Trophoblast cell (in vitro differentiated cells and primary cell): Measurements from ENCODE around the gene TSC1.

Experiments used
- DNase-seq, 2 donors: peaks; one replicate each; pipeline ENCODE4 v3.0.0-alpha.2; 2016
- H2AFZ ChIP-seq: 2 replicates; pipeline ENCODE4 v1.6.1; 2013; ENCODE audit warnings: low read length, moderate library complexity, mild to moderate bottlenecking; ENCODE audit not compliant: insufficient read depth, poor library complexity
- H2AK5ac ChIP-seq: 2 replicates; pipeline ENCODE4 v1.6.1; 2013; ENCODE audit warnings: mild to moderate bottlenecking, low read length
- H2BK120ac ChIP-seq: 2 replicates; pipeline ENCODE4 v1.6.1; 2013; ENCODE audit warnings: low read length, mild to moderate bottlenecking, moderate library complexity; ENCODE audit not compliant: insufficient read depth, poor library complexity
- H2BK12ac ChIP-seq: 2 replicates; pipeline ENCODE4 v1.6.1; 2013; ENCODE audit warnings: mild to moderate bottlenecking, low read length, moderate library complexity
- H2BK5ac ChIP-seq: 2 replicates; pipeline ENCODE4 v1.6.1; 2013; ENCODE audit warnings: low read length, low read depth, moderate library complexity, mild to moderate bottlenecking; ENCODE audit not compliant: poor library complexity
- H3K14ac ChIP-seq: 2 replicates; pipeline ENCODE4 v1.6.1; 2013; ENCODE audit warnings: mild to moderate bottlenecking, low read length
- H3K18ac ChIP-seq: 2 replicates; pipeline ENCODE4 v1.6.1; 2013; ENCODE audit warnings: mild to moderate bottlenecking, low read length
- H3K23ac ChIP-seq: 2 replicates; pipeline ENCODE4 v1.6.1; 2013; ENCODE audit warnings: low read length
- H3K27ac ChIP-seq: 2 replicates; pipeline ENCODE4 v1.5.1; 2013; ENCODE audit warnings: low read depth, mild to moderate bottlenecking, inconsistent platforms, low read length, moderate library complexity
- H3K27me3 ChIP-seq: 2 replicates; pipeline ENCODE4 v1.6.1; 2013; ENCODE audit warnings: inconsistent platforms, mild to moderate bottlenecking, low read length, moderate library complexity; ENCODE audit not compliant: insufficient read depth
- H3K36me3 ChIP-seq, 2 experiments: 1 replicate in 1 of 2; 2 replicates in 1 of 2; pipeline ENCODE4 v1.6.1; 2013; ENCODE audit warnings: low read length in 2 of 2, mild to moderate bottlenecking in 2 of 2, moderate library complexity in 1 of 2; ENCODE audit not compliant: insufficient read depth in 2 of 2, control insufficient read depth in 1 of 2
- H3K4ac ChIP-seq: 2 replicates; pipeline ENCODE4 v1.6.1; 2013; ENCODE audit warnings: low read depth, mild to moderate bottlenecking, low read length, moderate library complexity
- H3K4me1 ChIP-seq, 2 experiments: 1 replicate in 1 of 2; 2 replicates in 1 of 2; pipeline ENCODE4 v1.6.1; 2013; ENCODE audit warnings: low read length in 2 of 2, mild to moderate bottlenecking in 2 of 2, moderate library complexity in 1 of 2; ENCODE audit not compliant: insufficient read depth in 2 of 2, control insufficient read depth in 1 of 2
- H3K4me2 ChIP-seq: 2 replicates; pipeline ENCODE4 v1.6.1; 2013; ENCODE audit warnings: inconsistent platforms, mild to moderate bottlenecking, low read length, moderate library complexity
- H3K4me3 ChIP-seq: 2 replicates; pipeline ENCODE4 v1.5.1; 2013; ENCODE audit warnings: mild to moderate bottlenecking, low read depth, low read length, inconsistent platforms
- H3K79me1 ChIP-seq: one replicate; pipeline ENCODE4 v1.6.1; 2013; ENCODE audit warnings: low read length
- H3K79me2 ChIP-seq: 2 replicates; pipeline ENCODE4 v1.6.1; 2013; ENCODE audit warnings: low read length, mild to moderate bottlenecking; ENCODE audit not compliant: control insufficient read depth, insufficient read depth, poor library complexity
- H3K9ac ChIP-seq: 2 replicates; pipeline ENCODE4 v1.6.1; 2013; ENCODE audit warnings: mild to moderate bottlenecking, low read length
- H3K9me3 ChIP-seq: 2 replicates; pipeline ENCODE4 v1.6.1; 2013; ENCODE audit warnings: low read depth, mild to moderate bottlenecking, control low read depth, inconsistent platforms, low read length; ENCODE audit not compliant: insufficient read depth
- H4K12ac ChIP-seq: 2 replicates; pipeline ENCODE4 v1.6.1; 2013; ENCODE audit warnings: low read depth, mild to moderate bottlenecking, low read length, moderate library complexity
- H4K8ac ChIP-seq: 2 replicates; pipeline ENCODE4 v1.6.1; 2013; ENCODE audit warnings: low read depth, mild to moderate bottlenecking, low read length, moderate library complexity
- H4K91ac ChIP-seq: one replicate; pipeline ENCODE4 v1.6.1; 2013; ENCODE audit warnings: low read depth, mild to moderate bottlenecking, low read length, moderate library complexity
- WGBS: extraction: QIAGEN DNeasy Blood & Tissue Kit; methylation state at CpG from one replicate; pipeline ENCODE4 v1.1.7; 2013; ENCODE audit warnings: missing lambda C conversion rate; ENCODE audit not compliant: insufficient read length, insufficient coverage; ENCODE audit errors: extremely low coverage; 5-methylcytosine and 5-hydroxymethylcytosine counted together

TSC1 gene

GRCh38 chr9:132909311-132909710, 35.1 kb downstream of the TSC1 start:
- no peak overlapping the region for H2BK5ac ChIP-seq
- no peak overlapping the region for H3K27ac ChIP-seq
- no peaks in the 10 kb centered on the region for H3K9me3 ChIP-seq
- peak in 1 of 2 donors; percentile 9 for DNase-seq
- H3K4me2 ChIP-seq: no peak overlapping the region
- H3K23ac ChIP-seq: no peak overlapping the region
- H3K79me2 ChIP-seq: no peaks in the 10 kb centered on the region
- no peak overlapping the region for H4K91ac ChIP-seq
- WGBS: no CpG with 5 or more reads among the region's 2 CpGs
- H3K14ac ChIP-seq: no peak overlapping the region
- no peak overlapping the region for H3K18ac ChIP-seq
- H2AK5ac ChIP-seq: no peak overlapping the region
- H2BK120ac ChIP-seq: no peak overlapping the region
- no peaks in the 10 kb centered on the region for H3K4me1 ChIP-seq
- no peak overlapping the region for H2BK12ac ChIP-seq
- no peaks in the 10 kb centered on the region for H3K79me1 ChIP-seq
- no peaks in the 10 kb centered on the region for H3K27me3 ChIP-seq
- H3K36me3 ChIP-seq: peaks cover 21 to 36% of the 10 kb centered on the region in 2 experiments
- no peak overlapping the region for H3K9ac ChIP-seq
- H3K4me3 ChIP-seq: no peak overlapping the region
- H3K4ac ChIP-seq: no peak overlapping the region
- H2AFZ ChIP-seq: no peak overlapping the region
- no peak overlapping the region for H4K12ac ChIP-seq
- H4K8ac ChIP-seq: no peak overlapping the region

GRCh38 chr9:132908635-132909034, 35.8 kb downstream of the TSC1 start:
- H2BK5ac ChIP-seq: no peak overlapping the region
- H4K12ac ChIP-seq: no peak overlapping the region
- H2BK12ac ChIP-seq: no peak overlapping the region
- H3K4ac ChIP-seq: no peak overlapping the region
- H3K14ac ChIP-seq: no peak overlapping the region
- no peak overlapping the region for H4K91ac ChIP-seq
- H2AK5ac ChIP-seq: no peak overlapping the region
- DNase-seq: no peak
- no peaks in the 10 kb centered on the region for H3K9me3 ChIP-seq
- no peaks in the 10 kb centered on the region for H3K4me1 ChIP-seq
- H3K79me1 ChIP-seq: no peaks in the 10 kb centered on the region
- H2BK120ac ChIP-seq: no peak overlapping the region
- no peak overlapping the region for H3K18ac ChIP-seq
- H3K27me3 ChIP-seq: no peaks in the 10 kb centered on the region
- H2AFZ ChIP-seq: no peak overlapping the region
- H4K8ac ChIP-seq: no peak overlapping the region
- no peak overlapping the region for H3K23ac ChIP-seq
- no peaks in the 10 kb centered on the region for H3K79me2 ChIP-seq
- no CpG with 5 or more reads among the region's 7 CpGs for WGBS
- H3K27ac ChIP-seq: no peak overlapping the region
- no peak overlapping the region for H3K9ac ChIP-seq
- H3K36me3 ChIP-seq: peaks cover 21 to 42% of the 10 kb centered on the region in 2 experiments
- no peak overlapping the region for H3K4me3 ChIP-seq
- no peak overlapping the region for H3K4me2 ChIP-seq

- Histone ChIP-seq H3K14ac (no peak overlapping the region), H2BK120ac (no peak overlapping the region), H2BK5ac (no peak overlapping the region), H4K12ac (no peak overlapping the region), H3K4ac (no peak overlapping the region), H2AK5ac (no peak overlapping the region), H3K79me2 (no peaks in the 10 kb centered on the region), H3K9me3 (no peaks in the 10 kb centered on the region), H3K9ac (no peak overlapping the region), H3K23ac (no peak overlapping the region), H3K4me3 (no peak overlapping the region), H2AFZ (no peak overlapping the region), H3K4me2 (no peak overlapping the region), H2BK12ac (no peak overlapping the region), H3K27me3 (no peaks in the 10 kb centered on the region), H4K91ac (no peak overlapping the region), H4K8ac (no peak overlapping the region), H3K36me3 (peaks cover 29 to 48% of the 10 kb centered on the region in 2 experiments), H3K18ac (no peak overlapping the region), H3K4me1 (no peaks in the 10 kb centered on the region), H3K79me1 (no peaks in the 10 kb centered on the region), H3K27ac (no peak overlapping the region)
- peak; percentile 89 to 93 for DNase-seq
- no CpG with 5 or more reads among the region's 12 CpGs for WGBS
These were observed 38.7 kb downstream of the TSC1 start for GRCh38 chr9:132905726-132906125.

- no peak overlapping the region for H2BK5ac ChIP-seq
- DNase-seq: no peak
- H3K27ac ChIP-seq: no peak overlapping the region
- no peak overlapping the region for H3K4me2 ChIP-seq
- no peaks in the 10 kb centered on the region for H3K79me2 ChIP-seq
- no CpG with 5 or more reads among the region's 13 CpGs for WGBS
- H3K9me3 ChIP-seq: no peaks in the 10 kb centered on the region
- H4K12ac ChIP-seq: no peak overlapping the region
- no peak overlapping the region for H2BK12ac ChIP-seq
- H2BK120ac ChIP-seq: no peak overlapping the region
- H4K91ac ChIP-seq: no peak overlapping the region
- no peak overlapping the region for H3K4ac ChIP-seq
- no peak overlapping the region for H3K14ac ChIP-seq
- no peaks in the 10 kb centered on the region for H3K27me3 ChIP-seq
- no peak overlapping the region for H3K23ac ChIP-seq
- no peak overlapping the region for H3K9ac ChIP-seq
- no peaks in the 10 kb centered on the region for H3K4me1 ChIP-seq
- H2AK5ac ChIP-seq: no peak overlapping the region
- H2AFZ ChIP-seq: no peak overlapping the region
- H3K4me3 ChIP-seq: no peak overlapping the region
- peaks cover 33 to 53% of the 10 kb centered on the region in 2 experiments for H3K36me3 ChIP-seq
- no peak overlapping the region for H4K8ac ChIP-seq
- H3K18ac ChIP-seq: no peak overlapping the region
- no peaks in the 10 kb centered on the region for H3K79me1 ChIP-seq
These were observed 40.6 kb downstream of the TSC1 start for GRCh38 chr9:132903574-132904492.
